HCT116 (cell line): ENCODE measurements around the gene LRRC74B.

Source experiments
- CBX3 ChIP-seq: IDR thresholded peaks from 2 replicates; pipeline ENCODE4 v1.6.1; 2012; ENCODE audit warnings: low read depth
- CTCF ChIP-seq, 3 experiments: fragments of 200-600 bp in 1 of 3; sonication (generic) in 1 of 3; IDR thresholded peaks in 2 of 3; conservative IDR thresholded peaks in 1 of 3; 2 replicates each; pipeline ENCODE4 v1.5.1; 2012 to 2017; ENCODE audit warnings: low read depth in 2 of 3, low read length in 2 of 3, antibody characterized with exemption in 1 of 3, borderline replicate concordance in 1 of 3, control low read depth in 1 of 3, mild to moderate bottlenecking in 1 of 3, mixed read lengths in 1 of 3, mixed run types in 1 of 3, moderate library complexity in 1 of 3; ENCODE audit not compliant: insufficient read depth in 1 of 3
- EZH2 ChIP-seq: fragments of 200-600 bp; sonication (generic); IDR thresholded peaks from 2 replicates; pipeline ENCODE4 v1.6.1; 2017; ENCODE audit warnings: antibody characterized with exemption, mixed run types
- MAX ChIP-seq: IDR thresholded peaks from 2 replicates; pipeline ENCODE4 v1.6.1; 2012

GRCh38 chr22:21016644-21017420 lies 28.9 kb upstream of the LRRC74B start:
- TF ChIP-seq CTCF (IDR thresholded peaks at IDR 0.05 in 2 of 3, conservative IDR thresholded peaks at IDR 0.05 in 1 of 3; ENCODE audit: borderline replicate concordance in 1 of 3, insufficient read depth in 1 of 3, low read depth in 2 of 3, low read length in 2 of 3): no peak
- no peak for TF ChIP-seq EZH2
- no peak for TF ChIP-seq MAX
- no peak for TF ChIP-seq CBX3
